LNCaP clone FGC (cell line): ENCODE measurements around the gene TPRG1.

Source experiments
- DNase-seq: peaks from one replicate; pipeline ENCODE4 v3.0.0-alpha.2; 2011; ENCODE audit warnings: low read depth
- H3K4me3 ChIP-seq: 2 replicates; pipeline ENCODE4 v1.5.1; 2011; ENCODE audit warnings: mild to moderate bottlenecking, low read depth, low read length, control low read depth
- TF ChIP-seq, protein P1 (sequence below): IDR thresholded peaks from 2 replicates; pipeline ENCODE4 v1.5.1; 2012; ENCODE audit warnings: mild to moderate bottlenecking; ENCODE audit not compliant: control insufficient read depth, insufficient read depth; ENCODE audit errors: extremely low read depth

TPRG1 gene

DNA sequence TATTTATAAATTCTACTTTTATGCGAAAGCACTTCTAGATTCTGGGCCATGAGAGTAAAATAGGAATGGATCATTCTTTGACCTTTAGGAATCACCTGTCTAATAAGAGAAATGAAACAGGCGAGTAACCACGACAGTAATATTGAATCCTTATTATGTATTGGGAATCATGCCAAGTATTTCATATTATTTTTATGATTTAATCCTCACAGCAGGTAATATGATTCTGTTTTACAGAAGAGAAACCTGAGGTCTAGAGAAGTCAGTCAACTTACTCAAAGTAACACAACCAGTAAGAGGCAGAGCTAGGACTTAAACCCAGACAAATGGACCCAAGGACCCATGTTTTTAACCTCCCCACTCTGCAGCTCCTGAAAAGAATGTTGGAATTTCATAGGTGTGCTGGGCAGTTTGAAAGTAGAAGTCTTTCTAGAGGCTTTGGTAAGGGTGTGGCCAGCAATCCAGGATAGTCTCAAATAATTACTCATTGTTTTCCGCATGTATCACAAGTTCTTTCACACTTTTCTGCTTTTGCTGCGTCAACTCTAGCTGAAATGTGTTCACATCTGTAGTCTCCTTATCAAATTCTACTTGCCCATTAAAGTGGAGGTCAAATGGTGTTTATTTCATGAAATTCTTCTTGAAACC is 181.7 kb downstream of the TPRG1 start:
- no peak overlapping the region for H3K4me3 ChIP-seq
- DNase-seq, result no peak
- TF ChIP-seq, protein P1, sequence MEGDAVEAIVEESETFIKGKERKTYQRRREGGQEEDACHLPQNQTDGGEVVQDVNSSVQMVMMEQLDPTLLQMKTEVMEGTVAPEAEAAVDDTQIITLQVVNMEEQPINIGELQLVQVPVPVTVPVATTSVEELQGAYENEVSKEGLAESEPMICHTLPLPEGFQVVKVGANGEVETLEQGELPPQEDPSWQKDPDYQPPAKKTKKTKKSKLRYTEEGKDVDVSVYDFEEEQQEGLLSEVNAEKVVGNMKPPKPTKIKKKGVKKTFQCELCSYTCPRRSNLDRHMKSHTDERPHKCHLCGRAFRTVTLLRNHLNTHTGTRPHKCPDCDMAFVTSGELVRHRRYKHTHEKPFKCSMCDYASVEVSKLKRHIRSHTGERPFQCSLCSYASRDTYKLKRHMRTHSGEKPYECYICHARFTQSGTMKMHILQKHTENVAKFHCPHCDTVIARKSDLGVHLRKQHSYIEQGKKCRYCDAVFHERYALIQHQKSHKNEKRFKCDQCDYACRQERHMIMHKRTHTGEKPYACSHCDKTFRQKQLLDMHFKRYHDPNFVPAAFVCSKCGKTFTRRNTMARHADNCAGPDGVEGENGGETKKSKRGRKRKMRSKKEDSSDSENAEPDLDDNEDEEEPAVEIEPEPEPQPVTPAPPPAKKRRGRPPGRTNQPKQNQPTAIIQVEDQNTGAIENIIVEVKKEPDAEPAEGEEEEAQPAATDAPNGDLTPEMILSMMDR, result no peak

GRCh38 chr3:189353988-189354889 is 182.5 kb downstream of the TPRG1 start:
- DNase-seq, result no peak
- H3K4me3 ChIP-seq, result no peak overlapping the region
- TF ChIP-seq, protein P1, result no peak

GRCh38 chr3:189355115-189355480 is 183.3 kb downstream of the TPRG1 start:
- no peak for DNase-seq
- TF ChIP-seq, protein P1, result no peak
- H3K4me3 ChIP-seq, result no peak overlapping the region

- DNase-seq, result no peak
- TF ChIP-seq, protein P1, result no peak
- no peak overlapping the region for H3K4me3 ChIP-seq
These were observed 183.9 kb downstream of the TPRG1 start for GRCh38 chr3:189355481-189356201.

DNA sequence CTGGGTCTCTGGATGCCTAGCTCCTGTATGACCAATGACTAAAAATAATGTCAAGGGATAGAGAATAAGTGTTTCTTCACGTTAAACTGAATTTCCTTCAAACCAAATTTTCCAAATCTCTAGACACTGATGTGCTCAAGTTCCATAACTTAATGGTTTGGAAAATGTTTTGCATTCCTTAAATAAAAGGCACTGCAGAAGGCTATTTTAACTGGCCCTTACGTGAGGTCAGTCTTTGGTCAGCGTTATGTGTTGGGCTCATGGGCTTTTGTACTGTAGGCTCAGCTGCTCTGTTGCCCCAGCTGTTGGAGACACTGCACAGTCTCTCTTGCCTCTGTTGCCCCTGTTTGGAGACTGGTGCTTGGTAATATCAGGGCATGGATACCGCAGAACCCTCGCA is 188.5 kb downstream of the TPRG1 start:
- TF ChIP-seq, protein P1, result no peak
- DNase-seq, result no peak

GRCh38 chr3:189361103-189361835 is 189.5 kb downstream of the TPRG1 start:
- TF ChIP-seq, protein P1, result no peak
- no peak overlapping the region for H3K4me3 ChIP-seq
- DNase-seq, result no peak

More for the DNA sequence above, 188.5 kb downstream of the TPRG1 start:
- no peak overlapping the region for H3K4me3 ChIP-seq
